Kidney epithelial cell (primary cell): Measurements from ENCODE around the gene PLXNA4. TPM values are rescaled to one million over a fixed set of nuclear protein-coding genes. Genes with fewer than 3 reads are reported as not detected.

Source experiments
- DNase-seq: peaks from one replicate; pipeline ENCODE4 v3.0.0-alpha.2; 2010; ENCODE audit warnings: low read depth
- H3K27me3 ChIP-seq: 2 replicates; pipeline ENCODE4 v1.6.0; 2011; ENCODE audit warnings: low read length; ENCODE audit not compliant: control insufficient read depth, insufficient read depth
- H3K36me3 ChIP-seq: 2 replicates; pipeline ENCODE4 v1.5.1; 2011; ENCODE audit warnings: low read length; ENCODE audit not compliant: control insufficient read depth, insufficient read depth
- H3K4me3 ChIP-seq: 2 replicates; pipeline ENCODE4 v1.5.1; 2011; ENCODE audit warnings: low read depth, mild to moderate bottlenecking, control low read depth, low read length
- total RNA-seq: library from RNA; depleted of rRNA; stranded (reverse); fragments of >200 nt; gene quantifications from 2 replicates; pipeline ENCODE4 v1.2.3, GENCODE V29; 2015
- TF ChIP-seq, protein P1 (sequence below): IDR thresholded peaks from 2 replicates; pipeline ENCODE4 v1.5.1; 2011; ENCODE audit warnings: mild to moderate bottlenecking, moderate library complexity, low read length, control low read depth, inconsistent platforms; ENCODE audit not compliant: insufficient read depth, poor library complexity, severe bottlenecking

PLXNA4 gene
- total RNA-seq, 1 donor from 2014 or later: 5.9 TPM

DNA sequence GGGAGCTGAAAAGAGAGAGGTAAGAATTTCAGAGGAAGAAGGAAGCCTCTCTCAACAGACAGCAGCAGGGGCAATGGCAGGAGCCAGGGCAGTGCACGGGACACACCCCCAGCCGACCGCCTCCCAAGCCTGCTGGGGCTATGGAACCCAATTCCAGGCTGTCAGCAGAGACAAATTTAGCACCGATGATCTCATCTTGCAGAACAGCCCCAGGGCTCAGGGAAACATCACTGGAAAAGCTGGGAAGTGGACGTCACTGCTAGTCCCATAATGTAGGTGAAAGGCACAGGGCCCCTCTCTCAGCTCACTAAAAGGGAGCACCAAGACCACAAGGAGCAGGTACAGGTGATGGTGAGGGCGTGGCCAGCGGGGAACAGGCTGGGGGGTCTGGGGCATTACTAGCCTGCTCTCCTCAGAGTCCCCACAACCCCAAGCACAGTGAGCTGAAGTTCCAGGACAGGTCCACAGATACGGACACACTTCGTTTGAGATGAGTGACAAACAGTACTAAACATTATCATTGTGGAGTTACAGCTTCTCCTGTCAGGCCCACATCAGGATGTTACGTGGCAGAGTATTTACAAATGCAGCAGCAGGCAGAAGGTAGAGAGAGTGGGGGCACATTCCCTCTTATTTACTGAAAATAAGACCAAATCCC, 103.7 kb downstream of the PLXNA4 start:
- TF ChIP-seq, protein P1, sequence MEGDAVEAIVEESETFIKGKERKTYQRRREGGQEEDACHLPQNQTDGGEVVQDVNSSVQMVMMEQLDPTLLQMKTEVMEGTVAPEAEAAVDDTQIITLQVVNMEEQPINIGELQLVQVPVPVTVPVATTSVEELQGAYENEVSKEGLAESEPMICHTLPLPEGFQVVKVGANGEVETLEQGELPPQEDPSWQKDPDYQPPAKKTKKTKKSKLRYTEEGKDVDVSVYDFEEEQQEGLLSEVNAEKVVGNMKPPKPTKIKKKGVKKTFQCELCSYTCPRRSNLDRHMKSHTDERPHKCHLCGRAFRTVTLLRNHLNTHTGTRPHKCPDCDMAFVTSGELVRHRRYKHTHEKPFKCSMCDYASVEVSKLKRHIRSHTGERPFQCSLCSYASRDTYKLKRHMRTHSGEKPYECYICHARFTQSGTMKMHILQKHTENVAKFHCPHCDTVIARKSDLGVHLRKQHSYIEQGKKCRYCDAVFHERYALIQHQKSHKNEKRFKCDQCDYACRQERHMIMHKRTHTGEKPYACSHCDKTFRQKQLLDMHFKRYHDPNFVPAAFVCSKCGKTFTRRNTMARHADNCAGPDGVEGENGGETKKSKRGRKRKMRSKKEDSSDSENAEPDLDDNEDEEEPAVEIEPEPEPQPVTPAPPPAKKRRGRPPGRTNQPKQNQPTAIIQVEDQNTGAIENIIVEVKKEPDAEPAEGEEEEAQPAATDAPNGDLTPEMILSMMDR: no peak
- Histone ChIP-seq H3K4me3 (no peak overlapping the region), H3K27me3 (peaks cover 18% of the 10 kb centered on the region), H3K36me3 (no peaks in the 10 kb centered on the region)
- DNase-seq: no peak

DNA sequence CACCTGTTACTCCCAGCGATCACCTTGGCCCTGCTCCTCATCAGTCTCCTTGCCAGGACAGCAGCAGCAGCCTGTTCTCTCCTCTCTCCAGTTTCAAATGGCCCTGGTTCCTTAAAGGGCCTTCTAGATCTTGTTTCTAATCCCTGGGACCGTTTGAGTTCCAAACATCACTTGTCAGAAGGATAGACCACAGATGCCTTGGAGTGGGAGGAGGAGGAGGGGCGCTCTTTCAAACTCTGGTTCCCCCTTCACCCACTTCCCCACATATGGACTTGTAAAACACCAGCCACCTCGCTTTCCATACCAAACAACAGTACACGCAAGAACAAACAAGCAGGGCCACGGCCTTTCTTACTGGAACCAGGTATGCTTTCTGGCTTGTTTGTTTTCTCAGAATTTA, 104.8 kb downstream of the PLXNA4 start:
- H3K27me3 ChIP-seq: peaks cover 18% of the 10 kb centered on the region
- TF ChIP-seq, protein P1: no peak
- no peak for DNase-seq
- no peaks in the 10 kb centered on the region for H3K36me3 ChIP-seq
- no peak overlapping the region for H3K4me3 ChIP-seq

- H3K36me3 ChIP-seq: no peaks in the 10 kb centered on the region
- TF ChIP-seq, protein P1: no peak
- no peak overlapping the region for H3K4me3 ChIP-seq
- H3K27me3 ChIP-seq: peaks cover 9% of the 10 kb centered on the region
- no peak for DNase-seq
Measured at GRCh38 chr7:132469681-132470080, 106.6 kb downstream of the PLXNA4 start.

DNA sequence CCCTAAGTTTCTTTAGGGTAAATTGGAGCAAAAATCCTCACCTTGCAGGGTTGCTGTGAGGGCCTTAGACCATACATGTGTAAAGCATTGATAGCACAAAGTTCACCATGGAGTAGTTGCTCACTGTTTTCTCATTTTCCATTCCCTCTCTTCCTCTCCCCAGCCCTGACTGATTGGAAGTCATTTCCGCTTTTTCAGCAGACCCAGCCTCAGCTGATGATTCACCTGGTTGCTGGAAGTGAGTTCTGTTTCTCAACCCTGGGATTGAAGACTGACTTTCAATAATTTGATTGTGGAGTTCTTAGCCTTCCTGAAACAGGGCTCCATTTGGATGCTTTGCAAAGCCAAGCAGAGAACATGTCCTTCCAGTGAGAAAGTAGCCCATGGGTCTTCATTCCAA, 107.0 kb downstream of the PLXNA4 start:
- TF ChIP-seq, protein P1: no peak
- H3K4me3 ChIP-seq: no peak overlapping the region
- DNase-seq: no peak
- no peaks in the 10 kb centered on the region for H3K36me3 ChIP-seq
- peaks cover 8% of the 10 kb centered on the region for H3K27me3 ChIP-seq

DNA sequence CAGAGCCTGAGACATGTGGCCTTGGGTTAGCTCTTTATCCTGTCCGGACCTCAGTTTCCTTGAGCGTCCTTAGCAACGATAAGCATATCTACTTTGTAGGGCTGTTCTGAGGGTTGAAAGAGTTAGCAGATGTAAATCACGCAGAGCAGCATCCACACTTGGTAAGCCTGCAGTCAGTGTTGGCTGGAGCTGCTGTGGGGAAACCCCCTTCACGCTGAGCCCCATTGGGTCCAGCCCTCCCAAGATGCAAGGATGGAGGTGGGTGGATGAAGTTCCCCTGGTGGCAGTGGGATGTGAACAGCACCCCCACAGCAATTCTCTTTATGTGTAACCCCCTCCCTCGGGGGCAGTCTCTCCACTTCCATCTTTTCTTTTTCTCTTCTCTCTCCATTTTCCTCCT, 109.9 kb downstream of the PLXNA4 start:
- Histone ChIP-seq H3K27me3 (no peaks in the 10 kb centered on the region), H3K36me3 (no peaks in the 10 kb centered on the region), H3K4me3 (no peak overlapping the region)
- DNase-seq: no peak
- TF ChIP-seq, protein P1: no peak

DNA sequence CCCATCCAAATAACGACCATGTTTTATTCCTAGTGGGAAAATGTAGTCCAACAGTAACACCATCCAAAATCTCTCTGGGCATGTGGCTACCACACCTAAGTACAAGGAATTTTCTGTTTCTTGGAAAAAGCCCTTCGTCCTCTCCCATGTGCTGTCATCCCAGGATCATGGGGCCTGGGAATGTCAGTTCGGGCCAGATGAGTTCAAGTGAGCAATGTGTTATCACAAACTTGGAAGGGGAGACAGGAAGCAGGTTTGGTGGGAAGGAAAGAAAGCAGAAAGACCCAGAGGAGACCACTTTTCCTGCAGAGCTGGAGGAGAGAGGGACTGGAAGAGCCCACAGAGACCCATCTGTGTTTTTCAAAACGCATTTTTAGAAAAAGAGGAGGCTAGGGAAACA, 110.8 kb downstream of the PLXNA4 start:
- TF ChIP-seq, protein P1: no peak
- Histone ChIP-seq H3K27me3 (no peaks in the 10 kb centered on the region), H3K4me3 (no peak overlapping the region), H3K36me3 (no peaks in the 10 kb centered on the region)
- no peak for DNase-seq
